T-helper 1 cell (primary cell): ENCODE results near the gene TNN.
"Not testable (repeated sequence)": the region's sequence is repeated elsewhere in the genome, so short reads cannot be mapped to it uniquely, and the experiment has no call there.

Experiments
- DNase-seq, 5 donors: peaks; one replicate each; pipeline ENCODE4 v3.0.0-alpha.2; 2012 to 2020

The TNN gene

GRCh38 chr1:175072099-175072951, 4.7 kb downstream of the TNN start:
- DNase-seq: peak in 1 of 5 donors; percentile 42

GRCh38 chr1:175073061-175073460, 5.4 kb downstream of the TNN start:
- DNase-seq: no peak

- no peak for DNase-seq
Measured at GRCh38 chr1:175073633-175074032, 6.0 kb downstream of the TNN start.

GRCh38 chr1:175075572-175076568, 8.2 kb downstream of the TNN start:
- no peak for DNase-seq

GRCh38 chr1:175077356-175078030, 9.9 kb downstream of the TNN start:
- no peak for DNase-seq

- DNase-seq: no peak
Measured at GRCh38 chr1:175078629-175079028, 11.0 kb downstream of the TNN start.

- no peak for DNase-seq
Measured at GRCh38 chr1:175079338-175079737, 11.7 kb downstream of the TNN start.

GRCh38 chr1:175080030-175080429, 12.4 kb downstream of the TNN start:
- DNase-seq: no peak

- no peak for DNase-seq
Measured at GRCh38 chr1:175081983-175082382, 14.3 kb downstream of the TNN start.

- DNase-seq: no peak
Measured at GRCh38 chr1:175088525-175088951, 20.9 kb downstream of the TNN start.

- DNase-seq: no peak
Measured at GRCh38 chr1:175089136-175089718, 21.6 kb downstream of the TNN start.

- no peak for DNase-seq
Measured at GRCh38 chr1:175090780-175091179, 23.1 kb downstream of the TNN start.

- DNase-seq: no peak
Measured at GRCh38 chr1:175094626-175095025, 27.0 kb downstream of the TNN start.

GRCh38 chr1:175095069-175095468, 27.4 kb downstream of the TNN start:
- DNase-seq: no peak

- no peak for DNase-seq
Measured at GRCh38 chr1:175095978-175096607, 28.5 kb downstream of the TNN start.

GRCh38 chr1:175097361-175097760, 29.7 kb downstream of the TNN start:
- DNase-seq: no peak

- DNase-seq: no peak
Measured at GRCh38 chr1:175099916-175100315, 32.3 kb downstream of the TNN start.

- DNase-seq: not testable (repeated sequence)
Measured at GRCh38 chr1:175102166-175102565, 34.5 kb downstream of the TNN start.

GRCh38 chr1:175106536-175106935, 38.9 kb downstream of the TNN start:
- not testable (repeated sequence) for DNase-seq

- DNase-seq: not testable (repeated sequence)
Measured at GRCh38 chr1:175108331-175108820, 40.7 kb downstream of the TNN start.

GRCh38 chr1:175114996-175115395, 47.4 kb downstream of the TNN start:
- DNase-seq: no peak
